Stimulated activated CD8-positive, alpha-beta memory T cell treated with anti-CD3 and anti-CD28 coated beads, Interleukin-7, amount 100 ng/mL, for 1 hour (primary cell): ENCODE results near the gene KMT2D.

Source experiments
- DNase-seq, 2 donors: peaks; one replicate each; pipeline ENCODE4 v3.0.0-alpha.2; 2020; ENCODE audit warnings: low read depth in 2 of 2

KMT2D gene

DNA sequence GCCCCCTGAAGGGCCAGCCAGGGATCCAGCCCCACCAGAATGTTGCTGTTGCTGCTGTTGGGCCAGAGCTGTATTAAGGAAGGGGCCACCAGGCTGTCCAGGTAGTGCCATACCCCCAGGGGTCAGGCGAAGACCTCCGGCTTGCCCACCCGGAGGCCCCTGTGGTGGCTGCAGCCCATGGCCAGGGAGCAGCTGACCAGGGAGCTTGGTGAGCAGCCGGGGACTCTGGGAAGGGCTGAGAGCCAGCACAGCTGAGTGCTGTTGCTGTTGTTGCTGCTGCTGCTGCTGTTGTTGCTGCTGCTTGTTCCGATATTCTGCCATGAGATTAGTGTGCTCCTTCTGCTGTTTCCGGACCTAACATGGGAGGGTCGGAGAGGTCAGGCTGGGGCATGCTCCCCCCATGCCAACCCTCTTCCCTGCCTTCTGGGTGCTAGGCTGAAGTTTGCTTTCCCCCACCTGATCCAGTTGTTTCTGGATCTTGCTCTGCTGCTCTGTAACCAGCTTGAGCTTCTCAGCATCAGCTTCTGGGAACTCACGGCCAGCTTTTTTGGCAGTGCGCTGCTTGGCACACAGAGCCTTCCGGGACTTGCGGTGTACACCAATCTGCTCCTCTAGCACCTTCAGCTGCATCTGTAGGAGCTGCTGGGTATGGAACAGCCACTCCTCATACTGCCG lies 26.8 kb downstream of the KMT2D start:
- no peak for DNase-seq

DNA sequence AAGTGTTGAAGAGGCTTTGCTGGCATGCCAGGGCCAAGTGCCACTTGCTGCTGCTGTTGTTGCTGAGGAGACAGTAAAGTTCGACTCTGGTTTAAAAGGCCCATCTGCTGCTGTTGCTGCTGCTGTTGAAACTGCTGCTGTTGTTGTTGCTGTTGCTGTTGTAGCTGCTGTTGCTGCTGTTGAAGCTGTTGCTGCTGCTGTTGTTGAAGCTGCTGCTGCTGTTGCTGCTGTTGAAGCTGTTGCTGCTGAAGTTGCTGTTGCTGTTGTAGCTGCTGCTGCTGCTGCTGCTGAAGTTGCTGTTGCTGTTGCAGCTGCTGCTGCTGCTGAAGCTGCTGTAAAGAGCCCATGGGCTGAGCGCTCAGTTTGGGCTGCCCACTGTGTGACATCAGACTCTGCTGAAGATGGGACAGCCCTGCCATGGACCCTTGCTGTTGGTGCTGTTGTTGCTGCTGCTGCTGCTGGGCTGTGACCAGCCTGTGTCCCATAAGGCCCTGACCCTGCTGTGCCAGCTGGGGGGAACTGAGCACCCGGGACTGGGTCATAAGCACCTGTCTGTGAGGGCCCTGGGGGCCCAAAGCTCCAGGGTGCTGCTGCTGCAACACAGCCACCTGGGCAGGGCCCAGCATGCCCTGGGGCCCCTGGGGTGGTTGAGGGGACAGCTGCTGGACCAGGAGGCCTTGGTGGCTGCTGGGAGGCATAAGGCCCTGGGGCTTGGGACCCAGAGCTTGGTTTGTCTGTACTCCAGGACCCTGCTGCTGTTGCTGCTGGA lies 27.7 kb downstream of the KMT2D start:
- no peak for DNase-seq

- no peak for DNase-seq
These were observed 28.3 kb downstream of the KMT2D start for GRCh38 chr12:49032276-49032675.

- no peak for DNase-seq
These were observed 28.9 kb downstream of the KMT2D start for GRCh38 chr12:49031573-49032161.

- no peak for DNase-seq
These were observed 29.7 kb downstream of the KMT2D start for GRCh38 chr12:49030714-49031572.

DNA sequence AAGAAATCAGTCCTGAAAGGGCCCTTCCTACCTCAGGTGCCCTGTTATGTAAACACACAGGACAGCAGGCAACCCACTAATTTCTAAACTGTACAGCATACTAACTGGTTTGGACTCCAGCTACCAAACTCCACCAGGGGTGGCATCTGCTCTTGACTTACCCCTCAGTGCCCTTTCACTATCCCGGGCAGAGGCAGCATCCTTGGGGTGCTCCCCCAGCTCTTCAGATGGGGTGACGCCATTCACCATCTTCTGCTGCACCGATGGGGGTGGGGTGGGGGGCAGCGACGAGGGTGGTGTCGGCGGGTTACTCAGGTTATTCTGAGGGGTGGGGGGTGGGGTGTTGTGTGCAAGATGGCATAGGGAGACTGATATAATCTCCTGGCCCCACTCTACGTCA lies 30.5 kb downstream of the KMT2D start:
- DNase-seq = no peak

- no peak for DNase-seq
These were observed 31.8 kb downstream of the KMT2D start for GRCh38 chr12:49028666-49029275.

DNA sequence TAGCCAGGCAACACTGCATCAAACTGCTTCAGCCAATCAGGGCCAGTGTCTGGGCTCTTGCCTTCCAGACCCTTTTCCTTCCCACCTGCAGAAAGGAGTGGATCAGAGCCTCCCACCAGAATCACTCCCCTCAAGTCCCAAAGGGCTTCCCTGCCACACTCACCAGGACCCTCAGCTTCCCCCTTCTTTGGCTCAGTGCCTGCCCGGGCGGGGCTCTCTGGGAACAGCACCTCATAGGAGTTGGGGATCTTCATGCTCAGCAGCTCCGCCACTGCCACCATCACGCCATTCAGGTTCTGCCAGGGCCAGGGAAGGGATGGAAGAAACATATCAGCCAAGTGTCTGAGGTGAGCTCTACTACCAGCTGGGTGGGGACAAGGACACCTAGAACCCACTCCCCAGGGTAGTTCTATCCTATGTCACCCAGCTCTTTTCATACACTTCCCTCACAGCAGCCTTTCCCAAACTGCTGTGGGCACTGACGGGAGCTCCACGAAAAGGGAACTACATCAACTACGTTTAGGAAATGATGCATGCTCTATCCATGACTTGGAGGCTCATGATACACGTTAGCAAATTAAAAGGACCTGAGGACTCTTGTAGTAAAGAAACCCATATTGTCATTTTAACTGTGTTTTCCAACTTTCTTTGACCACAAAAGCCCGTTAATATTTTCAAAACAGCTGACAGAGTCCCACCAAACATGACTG lies 32.6 kb downstream of the KMT2D start:
- DNase-seq = no peak

- DNase-seq = no peak
These were observed 33.7 kb downstream of the KMT2D start for GRCh38 chr12:49026678-49027480.

DNA sequence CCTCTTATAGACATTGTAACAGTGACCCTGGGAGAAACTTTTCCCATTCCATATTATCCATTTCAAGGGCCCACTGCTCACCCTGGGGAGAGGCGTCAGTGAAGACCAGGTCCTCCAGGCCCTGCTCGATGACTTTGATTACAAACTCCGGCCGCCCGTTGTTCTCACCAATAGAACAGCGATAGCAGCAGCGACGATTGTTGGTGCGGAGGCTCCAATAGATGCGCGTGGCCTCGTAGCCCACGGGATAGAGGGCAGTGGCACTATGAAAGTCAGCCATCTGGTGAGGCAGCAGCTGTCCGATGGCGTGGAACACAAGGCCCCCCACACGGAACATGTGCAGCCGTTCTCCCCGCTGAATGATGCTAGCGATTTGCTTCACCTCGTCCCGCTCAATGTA lies 34.5 kb downstream of the KMT2D start:
- DNase-seq = no peak

DNA sequence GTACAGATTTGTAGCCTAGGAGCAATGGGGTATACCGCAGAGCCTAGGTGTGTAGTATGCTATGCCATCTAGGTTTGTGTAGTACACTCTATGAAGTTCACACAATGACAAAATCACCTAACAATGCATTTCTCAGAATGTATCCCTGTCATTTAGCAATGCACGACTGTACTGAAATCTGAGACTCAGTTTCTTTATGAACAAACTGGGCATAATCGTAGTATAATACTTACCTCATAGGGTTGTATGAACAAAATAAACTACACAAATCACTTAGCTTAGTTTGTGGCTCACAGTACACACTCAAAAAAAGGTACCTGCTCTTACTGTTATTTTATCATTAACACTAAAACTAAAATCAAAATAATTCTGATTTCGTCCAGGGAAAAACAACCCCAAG lies 35.1 kb downstream of the KMT2D start:
- DNase-seq = no peak

DNA sequence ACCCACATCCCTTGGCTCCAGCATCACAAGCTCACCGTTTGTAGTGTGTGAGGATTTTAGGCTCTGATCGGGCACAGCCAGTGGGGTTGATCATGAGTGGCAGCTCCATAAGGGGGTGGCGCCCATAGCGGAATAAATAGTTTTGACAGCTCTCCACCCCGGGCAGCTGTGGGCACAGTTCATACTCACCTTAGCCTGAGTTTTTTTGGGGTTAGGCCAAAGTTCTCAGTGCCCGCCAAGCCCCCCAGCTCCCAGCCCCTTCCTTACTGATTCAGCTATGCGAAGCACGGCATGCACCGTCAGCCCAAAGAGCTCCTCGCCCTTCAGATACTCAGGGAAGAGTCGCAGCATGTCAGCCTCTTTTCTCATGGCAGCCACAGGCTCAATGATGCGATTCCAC lies 36.1 kb downstream of the KMT2D start:
- DNase-seq = no peak

GRCh38 chr12:49023812-49024211 lies 36.8 kb downstream of the KMT2D start:
- no peak for DNase-seq

DNA sequence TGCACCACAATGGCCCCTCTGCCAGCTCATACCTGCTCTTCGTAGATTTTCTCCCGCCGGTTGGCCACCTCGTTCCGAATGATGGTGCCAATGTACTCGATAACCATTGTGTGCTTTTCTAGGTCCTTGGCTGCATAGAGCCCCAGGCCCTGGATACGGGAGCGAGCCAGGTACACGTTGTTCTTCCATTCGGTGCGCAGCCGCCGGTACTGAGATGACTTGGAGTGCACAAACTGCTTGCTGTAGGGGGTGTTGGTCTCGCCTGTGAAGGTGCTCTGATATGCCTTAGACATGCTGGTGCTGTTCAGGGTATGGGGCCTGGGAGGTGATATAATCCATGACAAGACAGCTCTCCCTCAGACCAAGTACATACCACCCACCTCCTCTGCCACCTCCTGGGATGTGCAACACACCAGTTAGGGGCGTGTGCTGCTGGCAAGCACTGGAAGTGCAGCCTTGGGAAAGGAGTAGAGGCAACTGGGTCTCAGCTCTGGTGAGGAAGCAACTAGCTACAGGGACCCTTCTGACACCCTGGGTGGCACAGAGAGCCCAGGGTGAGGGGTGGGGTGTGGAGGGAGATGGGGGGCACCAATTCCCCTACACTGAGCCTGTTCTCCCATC lies 37.9 kb downstream of the KMT2D start:
- DNase-seq = no peak

DNA sequence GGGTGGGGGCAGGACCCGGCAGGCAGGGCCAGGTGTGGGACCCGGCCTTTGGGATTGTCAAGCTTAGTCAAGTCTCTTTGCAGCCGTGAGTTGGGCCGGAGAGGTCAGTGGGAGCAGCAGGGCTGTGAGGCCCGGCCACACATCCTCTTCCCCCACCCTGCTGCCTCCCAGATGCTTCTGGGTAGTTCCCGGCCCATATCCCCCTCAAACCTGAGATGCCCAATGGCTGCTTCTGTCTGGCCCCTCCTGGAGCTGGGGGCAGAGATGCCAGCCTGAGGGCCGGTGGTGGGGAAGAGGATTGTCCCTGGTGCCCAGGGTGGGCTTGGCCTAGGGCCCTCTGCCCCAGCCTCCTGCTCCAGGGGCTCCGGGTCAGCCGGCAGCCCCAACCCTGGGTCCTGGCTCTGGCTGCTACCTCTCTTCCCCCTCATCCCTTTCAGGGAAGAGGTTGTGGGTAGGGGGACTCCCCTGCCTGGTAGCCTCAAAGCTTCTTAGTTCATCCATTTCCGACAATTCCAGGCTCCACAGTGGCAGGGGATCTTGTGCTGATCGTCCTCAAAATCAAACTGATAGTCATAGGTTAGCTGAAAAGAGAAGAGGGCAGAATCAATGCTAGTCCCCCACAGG lies 39.2 kb downstream of the KMT2D start:
- no peak for DNase-seq

DNA sequence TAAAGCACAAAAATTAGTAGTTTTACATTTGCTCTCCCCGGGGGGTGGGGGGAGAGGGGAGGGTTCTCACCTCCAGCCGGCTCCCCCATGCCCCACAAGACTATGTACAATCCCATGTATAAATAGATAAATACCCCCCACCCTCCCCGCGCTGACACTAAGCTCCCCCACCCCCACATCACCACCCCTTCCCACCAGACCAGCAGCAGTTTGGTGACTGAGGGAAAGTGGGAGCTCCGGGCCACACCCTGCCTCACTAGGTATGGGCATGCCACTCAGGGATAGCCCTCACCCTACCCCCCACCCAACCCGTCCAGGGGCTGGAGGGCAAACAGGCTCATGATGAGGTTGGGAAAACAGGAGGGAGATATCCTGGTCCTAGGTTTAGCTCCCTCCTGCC lies 40.2 kb downstream of the KMT2D start:
- DNase-seq = no peak

DNA sequence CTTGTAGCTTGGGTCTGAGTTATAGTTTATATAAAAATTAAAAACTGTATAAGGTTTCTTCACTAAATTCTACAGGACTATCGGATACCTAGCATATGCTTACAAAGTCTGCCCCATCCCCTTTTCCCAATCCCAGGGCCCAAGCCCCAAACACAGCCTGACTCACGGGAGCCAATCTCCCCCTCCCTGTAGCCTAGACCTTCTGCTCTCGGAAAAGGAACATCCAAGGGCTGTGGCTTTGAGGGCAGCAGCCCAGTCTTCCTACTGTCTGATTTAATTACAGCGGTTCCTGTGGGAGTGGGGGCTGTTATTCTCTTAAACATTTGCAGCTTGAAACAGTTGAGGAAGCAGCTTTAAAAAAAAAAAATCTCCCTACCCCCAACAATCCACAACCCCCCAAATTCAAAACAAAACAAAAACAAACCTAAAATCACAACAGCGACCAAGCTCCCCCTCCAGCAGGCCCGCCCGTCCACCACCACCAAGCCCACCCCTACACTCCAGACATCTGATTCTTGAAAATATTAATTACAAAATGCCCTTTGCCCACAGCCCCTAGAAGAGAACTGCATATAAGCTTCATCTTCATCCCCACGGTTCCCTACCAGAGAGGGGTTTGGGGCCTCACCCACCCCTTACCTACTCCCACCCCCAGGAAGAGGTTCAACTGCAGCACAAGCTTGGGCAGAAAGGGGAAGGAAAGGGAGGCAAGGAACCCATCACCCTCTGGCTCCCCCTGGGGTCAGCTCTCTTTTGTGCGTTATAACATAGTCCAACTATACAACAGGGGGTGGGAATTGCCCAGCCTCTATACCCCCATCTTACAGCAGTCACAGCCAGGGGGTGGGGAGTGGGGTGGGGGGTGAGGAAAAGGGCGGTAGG lies 40.9 kb downstream of the KMT2D start:
- no peak for DNase-seq

DNA sequence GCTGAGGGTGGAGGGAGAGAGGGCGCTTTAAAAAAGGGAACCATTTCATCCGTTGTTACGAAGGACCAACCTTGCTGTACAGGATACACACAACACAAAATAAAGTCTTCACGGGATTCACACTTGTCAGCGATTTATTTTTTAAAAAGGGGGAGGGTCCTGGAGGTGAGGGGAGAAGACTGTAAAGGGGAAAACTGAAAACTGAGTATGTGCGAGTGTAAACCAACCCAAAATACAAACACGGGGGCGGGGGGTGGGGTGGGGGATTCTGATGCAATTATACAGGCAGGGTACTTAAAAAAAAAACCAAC lies 41.5 kb downstream of the KMT2D start:
- DNase-seq = no peak
